ENCODE data around the gene FICD.

Gene FICD

GRCh38 chr12:108559007-108559655 is 44.1 kb downstream of the FICD start:
- Histone ChIP-seq H3K9ac (ENCODE audit: low read depth in 1 of 2, low read length in 2 of 2) (peak overlapping the region in 1 of 2 donors; percentile 92), H3K4me3 (ENCODE audit: low read depth in 1 of 2, low read length in 2 of 2) (peak overlapping the region; percentile 88 to 100), H3K27ac (ENCODE audit: low read depth, low read length) (no peak overlapping the region), H3K4me1 (ENCODE audit: control insufficient read depth in 1 of 2, insufficient read depth in 2 of 2, low read length in 2 of 2) (peaks cover 24 to 41% of the 10 kb centered on the region in 2 donors), H3K9me3 (ENCODE audit: control insufficient read depth in 1 of 2, low read length in 2 of 2) (no peaks in the 10 kb centered on the region), H3K36me3 (ENCODE audit: control insufficient read depth in 1 of 2, insufficient read depth in 2 of 2, low read length in 2 of 2) (peaks cover 3 to 17% of the 10 kb centered on the region in 2 donors), H3K27me3 (ENCODE audit: control insufficient read depth in 1 of 2, insufficient read depth in 2 of 2, low read length in 2 of 2) (no peaks in the 10 kb centered on the region)

GRCh38 chr12:108559748-108560147 is 44.7 kb downstream of the FICD start:
- Histone ChIP-seq H3K4me1 (ENCODE audit: control insufficient read depth in 1 of 2, insufficient read depth in 2 of 2, low read length in 2 of 2) (peaks cover 24 to 42% of the 10 kb centered on the region in 2 donors), H3K9ac (ENCODE audit: low read depth in 1 of 2, low read length in 2 of 2) (peak overlapping the region; percentile 89 to 92), H3K36me3 (ENCODE audit: control insufficient read depth in 1 of 2, insufficient read depth in 2 of 2, low read length in 2 of 2) (peaks cover 3 to 23% of the 10 kb centered on the region in 2 donors), H3K27ac (ENCODE audit: low read depth, low read length) (no peak overlapping the region), H3K4me3 (ENCODE audit: low read depth in 1 of 2, low read length in 2 of 2) (peak overlapping the region; percentile 88 to 100), H3K9me3 (ENCODE audit: control insufficient read depth in 1 of 2, low read length in 2 of 2) (no peaks in the 10 kb centered on the region), H3K27me3 (ENCODE audit: control insufficient read depth in 1 of 2, insufficient read depth in 2 of 2, low read length in 2 of 2) (no peaks in the 10 kb centered on the region)

- Histone ChIP-seq H3K9ac (ENCODE audit: low read depth in 1 of 2, low read length in 2 of 2) (peak overlapping the region; percentile 89 to 92), H3K36me3 (ENCODE audit: control insufficient read depth in 1 of 2, insufficient read depth in 2 of 2, low read length in 2 of 2) (peaks cover 3 to 28% of the 10 kb centered on the region in 2 donors), H3K4me3 (ENCODE audit: low read depth in 1 of 2, low read length in 2 of 2) (peak overlapping the region; percentile 88 to 100), H3K4me1 (ENCODE audit: control insufficient read depth in 1 of 2, insufficient read depth in 2 of 2, low read length in 2 of 2) (peaks cover 24 to 46% of the 10 kb centered on the region in 2 donors), H3K9me3 (ENCODE audit: control insufficient read depth in 1 of 2, low read length in 2 of 2) (no peaks in the 10 kb centered on the region), H3K27me3 (ENCODE audit: control insufficient read depth in 1 of 2, insufficient read depth in 2 of 2, low read length in 2 of 2) (no peaks in the 10 kb centered on the region), H3K27ac (ENCODE audit: low read depth, low read length) (no peak overlapping the region)
Observed at GRCh38 chr12:108560321-108560721, 45.2 kb downstream of the FICD start.

GRCh38 chr12:108560752-108561719 is 46.0 kb downstream of the FICD start, which contains the start of gene SART3:
TSS of gene SART3 (minus strand) at chr12:108561173. CDS start at chr12:108561154, 19 bp downstream.
- no peaks in the 10 kb centered on the region for H3K9me3 ChIP-seq (ENCODE audit: control insufficient read depth in 1 of 2, low read length in 2 of 2)
- peaks cover 29 to 50% of the 10 kb centered on the region in 2 donors for H3K4me1 ChIP-seq (ENCODE audit: control insufficient read depth in 1 of 2, insufficient read depth in 2 of 2, low read length in 2 of 2)
- H3K27me3 ChIP-seq (ENCODE audit: control insufficient read depth in 1 of 2, insufficient read depth in 2 of 2, low read length in 2 of 2): no peaks in the 10 kb centered on the region
- peak within 1 kb of the TSS; percentile 84 for H3K27ac ChIP-seq (ENCODE audit: low read depth, low read length)
- peaks cover 9 to 32% of the 10 kb centered on the region in 2 donors for H3K36me3 ChIP-seq (ENCODE audit: control insufficient read depth in 1 of 2, insufficient read depth in 2 of 2, low read length in 2 of 2)
- peak within 1 kb of the TSS; percentile 88 to 100 for H3K4me3 ChIP-seq (ENCODE audit: low read depth in 1 of 2, low read length in 2 of 2)
- peak within 1 kb of the TSS; percentile 89 to 92 for H3K9ac ChIP-seq (ENCODE audit: low read depth in 1 of 2, low read length in 2 of 2)

GRCh38 chr12:108561852-108562347 is 46.8 kb downstream of the FICD start:
- H3K4me3 ChIP-seq (ENCODE audit: low read depth in 1 of 2, low read length in 2 of 2): peak overlapping the region; percentile 88 to 100

GRCh38 chr12:108562348-108563135 is 47.5 kb downstream of the FICD start, which contains the start of gene ISCU:
TSS of gene ISCU (plus strand) at chr12:108562596. CDS start at chr12:108562623, 27 bp downstream.
- Histone ChIP-seq H3K36me3 (ENCODE audit: control insufficient read depth in 1 of 2, insufficient read depth in 2 of 2, low read length in 2 of 2) (peaks cover 21 to 38% of the 10 kb centered on the region in 2 donors), H3K9me3 (ENCODE audit: control insufficient read depth in 1 of 2, low read length in 2 of 2) (no peaks in the 10 kb centered on the region), H3K27me3 (ENCODE audit: control insufficient read depth in 1 of 2, insufficient read depth in 2 of 2, low read length in 2 of 2) (no peaks in the 10 kb centered on the region), H3K27ac (ENCODE audit: low read depth, low read length) (peak within 1 kb of the TSS; percentile 84), H3K4me3 (ENCODE audit: low read depth in 1 of 2, low read length in 2 of 2) (peak within 1 kb of the TSS; percentile 88 to 100), H3K9ac (ENCODE audit: low read depth in 1 of 2, low read length in 2 of 2) (peak within 1 kb of the TSS; percentile 89 to 92), H3K4me1 (ENCODE audit: control insufficient read depth in 1 of 2, insufficient read depth in 2 of 2, low read length in 2 of 2) (peaks cover 37 to 56% of the 10 kb centered on the region in 2 donors)

More at GRCh38 chr12:108561852-108562347, 46.8 kb downstream of the FICD start:
- peaks cover 15 to 35% of the 10 kb centered on the region in 2 donors for H3K36me3 ChIP-seq (ENCODE audit: control insufficient read depth in 1 of 2, insufficient read depth in 2 of 2, low read length in 2 of 2)
- H3K9me3 ChIP-seq (ENCODE audit: control insufficient read depth in 1 of 2, low read length in 2 of 2): no peaks in the 10 kb centered on the region
- H3K27ac ChIP-seq (ENCODE audit: low read depth, low read length): peak overlapping the region; percentile 84
- H3K9ac ChIP-seq (ENCODE audit: low read depth in 1 of 2, low read length in 2 of 2): peak overlapping the region; percentile 89 to 92
- H3K4me1 ChIP-seq (ENCODE audit: control insufficient read depth in 1 of 2, insufficient read depth in 2 of 2, low read length in 2 of 2): peaks cover 37 to 54% of the 10 kb centered on the region in 2 donors
- H3K27me3 ChIP-seq (ENCODE audit: control insufficient read depth in 1 of 2, insufficient read depth in 2 of 2, low read length in 2 of 2): no peaks in the 10 kb centered on the region

- H3K27ac ChIP-seq (ENCODE audit: low read depth, low read length): peak overlapping the region; percentile 83
- peak overlapping the region; percentile 76 to 91 for H3K9ac ChIP-seq (ENCODE audit: low read depth in 1 of 2, low read length in 2 of 2)
- H3K36me3 ChIP-seq (ENCODE audit: control insufficient read depth in 1 of 2, insufficient read depth in 2 of 2, low read length in 2 of 2): peaks cover 27 to 42% of the 10 kb centered on the region in 2 donors
- H3K4me1 ChIP-seq (ENCODE audit: control insufficient read depth in 1 of 2, insufficient read depth in 2 of 2, low read length in 2 of 2): peaks cover 37 to 58% of the 10 kb centered on the region in 2 donors
- H3K9me3 ChIP-seq (ENCODE audit: control insufficient read depth in 1 of 2, low read length in 2 of 2): no peaks in the 10 kb centered on the region
- no peaks in the 10 kb centered on the region for H3K27me3 ChIP-seq (ENCODE audit: control insufficient read depth in 1 of 2, insufficient read depth in 2 of 2, low read length in 2 of 2)
- H3K4me3 ChIP-seq (ENCODE audit: low read depth in 1 of 2, low read length in 2 of 2): peak overlapping the region; percentile 88 to 90
Observed at GRCh38 chr12:108563136-108563803, 48.2 kb downstream of the FICD start.

- no peaks in the 10 kb centered on the region for H3K9me3 ChIP-seq (ENCODE audit: control insufficient read depth in 1 of 2, low read length in 2 of 2)
- peak overlapping the region; percentile 88 to 90 for H3K4me3 ChIP-seq (ENCODE audit: low read depth in 1 of 2, low read length in 2 of 2)
- H3K36me3 ChIP-seq (ENCODE audit: control insufficient read depth in 1 of 2, insufficient read depth in 2 of 2, low read length in 2 of 2): peaks cover 29 to 45% of the 10 kb centered on the region in 2 donors
- H3K9ac ChIP-seq (ENCODE audit: low read depth in 1 of 2, low read length in 2 of 2): peak overlapping the region; percentile 76 to 91
- peaks cover 39 to 60% of the 10 kb centered on the region in 2 donors for H3K4me1 ChIP-seq (ENCODE audit: control insufficient read depth in 1 of 2, insufficient read depth in 2 of 2, low read length in 2 of 2)
- no peaks in the 10 kb centered on the region for H3K27me3 ChIP-seq (ENCODE audit: control insufficient read depth in 1 of 2, insufficient read depth in 2 of 2, low read length in 2 of 2)
- H3K27ac ChIP-seq (ENCODE audit: low read depth, low read length): no peak overlapping the region
Observed at GRCh38 chr12:108563804-108564151, 48.7 kb downstream of the FICD start.

- Histone ChIP-seq H3K4me1 (ENCODE audit: control insufficient read depth in 1 of 2, insufficient read depth in 2 of 2, low read length in 2 of 2) (peaks cover 38 to 52% of the 10 kb centered on the region in 2 donors), H3K4me3 (ENCODE audit: low read depth in 1 of 2, low read length in 2 of 2) (no peak overlapping the region), H3K9ac (ENCODE audit: low read depth in 1 of 2, low read length in 2 of 2) (no peak overlapping the region), H3K27ac (ENCODE audit: low read depth, low read length) (no peak overlapping the region), H3K36me3 (ENCODE audit: control insufficient read depth in 1 of 2, insufficient read depth in 2 of 2, low read length in 2 of 2) (peaks cover 29 to 52% of the 10 kb centered on the region in 2 donors), H3K9me3 (ENCODE audit: control insufficient read depth in 1 of 2, low read length in 2 of 2) (no peaks in the 10 kb centered on the region), H3K27me3 (ENCODE audit: control insufficient read depth in 1 of 2, insufficient read depth in 2 of 2, low read length in 2 of 2) (no peaks in the 10 kb centered on the region)
Observed at GRCh38 chr12:108564724-108565123, 49.6 kb downstream of the FICD start.
